PC-3 (cell line): Measurements from ENCODE around the gene HIPK2. TPM values are rescaled to one million over a fixed set of nuclear protein-coding genes. Genes with fewer than 3 reads are reported as not detected.

Source experiments
- ATAC-seq: fragments of 200-7000 bp; cut with Tn5 transposase; 2 replicates; pipeline ENCODE4 v1.9.1; 2020; ENCODE audit warnings: mild to moderate bottlenecking, moderate library complexity
- BruUV-seq: library from RNA; stranded (reverse); fragments of 400-500 nt; replicated peaks from 2 replicates; lab custom pipeline; 2021; lab: Mats Ljungman, UMichigan
- CTCF ChIA-PET: fragments of 300-600 bp; sonication (Branson Sonifier 250); formaldehyde crosslinking; loops from one replicate; lab custom pipeline; 2022; ENCODE audit warnings: antibody characterized with exemption; lab: Charles Lee
- POLR2A ChIA-PET: fragments of 300-600 bp; sonication (Branson Sonifier 250); formaldehyde crosslinking; loops from one replicate; lab custom pipeline; 2022; ENCODE audit warnings: antibody characterized with exemption; ENCODE audit not compliant: unreplicated experiment; lab: Charles Lee
- DNase-seq: peaks from one replicate; pipeline ENCODE4 v3.0.0-alpha.2; 2015
- H2AFZ ChIP-seq: fragments of 300-600 bp; sonication (generic); 2 replicates; pipeline ENCODE4 v1.6.0; 2016; ENCODE audit warnings: antibody characterized with exemption, low read length
- H3F3A ChIP-seq: fragments of 300-600 bp; sonication (generic); one replicate; pipeline ENCODE4 v1.6.0; 2017; ENCODE audit warnings: antibody characterized with exemption, low read length, control low read depth, mild to moderate bottlenecking; ENCODE audit not compliant: unreplicated experiment
- H3K27ac ChIP-seq: fragments of 300-600 bp; sonication (generic); 2 replicates; pipeline ENCODE4 v1.5.1; 2016; ENCODE audit warnings: mild to moderate bottlenecking, low read length
- H3K27me3 ChIP-seq: fragments of 300-600 bp; sonication (generic); 2 replicates; pipeline ENCODE4 v1.6.1; 2016; ENCODE audit warnings: low read length, mixed read lengths
- H3K36me3 ChIP-seq: fragments of 300-600 bp; sonication (generic); 2 replicates; pipeline ENCODE4 v1.6.1; 2016; ENCODE audit warnings: low read depth, mixed run types, low read length, mixed read lengths
- H3K4me1 ChIP-seq: fragments of 300-600 bp; sonication (generic); 2 replicates; pipeline ENCODE4 v1.5.1; 2016; ENCODE audit warnings: low read length; ENCODE audit not compliant: insufficient read depth
- H3K4me2 ChIP-seq: fragments of 300-600 bp; sonication (generic); 2 replicates; pipeline ENCODE4 v1.6.0; 2016; ENCODE audit warnings: low read length
- H3K4me3 ChIP-seq: fragments of 300-600 bp; sonication (generic); 2 replicates; pipeline ENCODE4 v1.5.1; 2016; ENCODE audit warnings: mild to moderate bottlenecking, low read length, mixed read lengths
- H3K79me2 ChIP-seq: fragments of 300-600 bp; sonication (generic); 2 replicates; pipeline ENCODE4 v1.6.1; 2017; ENCODE audit warnings: low read length, mixed read lengths
- H3K9ac ChIP-seq: fragments of 300-600 bp; sonication (generic); 2 replicates; pipeline ENCODE4 v1.6.0; 2016; ENCODE audit warnings: mild to moderate bottlenecking, low read length
- H3K9me2 ChIP-seq: fragments of 300-600 bp; sonication (generic); replicated peaks from 2 replicates; pipeline ENCODE4 v1.6.1; 2016; ENCODE audit warnings: mixed run types, low read length, mixed read lengths
- H3K9me3 ChIP-seq: fragments of 300-600 bp; sonication (generic); 2 replicates; pipeline ENCODE4 v1.6.1; 2016; ENCODE audit warnings: low read length, mixed read lengths
- H4K20me1 ChIP-seq: fragments of 300-600 bp; sonication (generic); 2 replicates; pipeline ENCODE4 v1.6.1; 2016; ENCODE audit warnings: low read length, mixed read lengths
- EZH2 ChIP-seq: fragments of 300-600 bp; sonication (generic); IDR thresholded peaks from one replicate; pipeline ENCODE4 v1.6.1; 2017; ENCODE audit warnings: antibody characterized with exemption, mild to moderate bottlenecking, low read length; ENCODE audit not compliant: unreplicated experiment
- EZH2phosphoT487 ChIP-seq: fragments of 300-600 bp; sonication (generic); IDR thresholded peaks from 2 replicates; pipeline ENCODE4 v1.6.1; 2018; ENCODE audit warnings: mild to moderate bottlenecking, antibody characterized with exemption, low read length, borderline replicate concordance
- intact Hi-C: fragments of 100-400 bp; cut with micrococcal nuclease; formaldehyde crosslinking; loops from 2 replicates; pipeline ENCODE4 v1.9.0; 2023
- total RNA-seq: library from RNA; depleted of rRNA; stranded (reverse); fragments of >200 nt; gene quantifications from 2 replicates; pipeline ENCODE4 v1.2.3, GENCODE V29; 2014
- TF ChIP-seq, protein P1 (sequence below): fragments of 300-600 bp; sonication (generic); conservative IDR thresholded peaks from 2 replicates; pipeline ENCODE4 v1.5.1; 2017; ENCODE audit warnings: antibody characterized with exemption, low read depth, mild to moderate bottlenecking, low read length

HIPK2 gene
- total RNA-seq, 1 experiment from 2014 or later = 38.1 TPM

DNA sequence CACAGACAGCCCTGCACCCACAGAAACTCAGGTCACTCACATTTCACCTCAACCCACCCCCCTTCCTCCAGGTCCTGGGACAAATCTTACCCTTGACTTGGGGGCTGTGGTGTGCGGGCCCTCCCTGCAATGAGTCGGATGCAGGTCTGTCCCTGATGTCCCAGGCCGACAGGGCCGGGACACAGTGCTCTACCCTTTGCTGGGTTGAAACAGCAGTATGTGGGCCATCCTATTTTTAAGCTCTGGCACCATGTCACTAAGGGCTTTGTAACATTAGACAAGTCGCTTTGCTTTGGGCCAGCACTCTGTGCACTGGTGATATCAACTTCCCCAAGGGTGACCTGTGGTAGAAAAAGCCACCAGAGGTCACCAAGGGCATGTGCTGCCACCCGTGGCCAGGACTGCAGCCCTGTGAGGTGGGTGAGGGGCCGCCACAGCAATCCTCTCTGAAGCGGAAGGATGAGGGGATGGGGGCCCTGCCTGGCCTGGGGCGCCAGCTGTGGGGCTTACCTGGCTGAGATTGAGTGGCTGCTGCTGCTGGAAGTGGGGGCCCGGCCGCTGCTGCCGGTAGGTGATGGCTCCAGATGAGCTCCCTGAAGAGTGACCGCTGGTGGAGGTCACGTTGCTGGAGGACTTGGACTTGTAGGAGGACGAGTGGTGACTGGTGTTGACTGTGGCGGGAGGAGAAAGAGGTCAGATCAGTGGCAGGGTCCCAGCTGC, 203.0 kb downstream of the HIPK2 start:
- Histone ChIP-seq H3K9me3 (no peaks in the 10 kb centered on the region), H4K20me1 (no peaks in the 10 kb centered on the region), H2AFZ (no peak overlapping the region), H3K4me2 (no peak overlapping the region), H3K27ac (no peak overlapping the region), H3K79me2 (no peaks in the 10 kb centered on the region), H3K4me1 (no peaks in the 10 kb centered on the region), H3K27me3 (no peaks in the 10 kb centered on the region), H3K36me3 (peaks cover 16% of the 10 kb centered on the region; the same call in 1 of the 2 replicates), H3K4me3 (no peak overlapping the region), H3K9ac (no peak overlapping the region), H3F3A (no peaks in the 10 kb centered on the region), H3K9me2 (no peaks in the 10 kb centered on the region)
- intact Hi-C loops = no loop called here
- CTCF ChIA-PET = no interaction called here
- BruUV-seq = no TSS peak
- no peak for DNase-seq
- POLR2A ChIA-PET = no interaction called here
- ATAC-seq = no peak
- TF ChIP-seq, protein P1, sequence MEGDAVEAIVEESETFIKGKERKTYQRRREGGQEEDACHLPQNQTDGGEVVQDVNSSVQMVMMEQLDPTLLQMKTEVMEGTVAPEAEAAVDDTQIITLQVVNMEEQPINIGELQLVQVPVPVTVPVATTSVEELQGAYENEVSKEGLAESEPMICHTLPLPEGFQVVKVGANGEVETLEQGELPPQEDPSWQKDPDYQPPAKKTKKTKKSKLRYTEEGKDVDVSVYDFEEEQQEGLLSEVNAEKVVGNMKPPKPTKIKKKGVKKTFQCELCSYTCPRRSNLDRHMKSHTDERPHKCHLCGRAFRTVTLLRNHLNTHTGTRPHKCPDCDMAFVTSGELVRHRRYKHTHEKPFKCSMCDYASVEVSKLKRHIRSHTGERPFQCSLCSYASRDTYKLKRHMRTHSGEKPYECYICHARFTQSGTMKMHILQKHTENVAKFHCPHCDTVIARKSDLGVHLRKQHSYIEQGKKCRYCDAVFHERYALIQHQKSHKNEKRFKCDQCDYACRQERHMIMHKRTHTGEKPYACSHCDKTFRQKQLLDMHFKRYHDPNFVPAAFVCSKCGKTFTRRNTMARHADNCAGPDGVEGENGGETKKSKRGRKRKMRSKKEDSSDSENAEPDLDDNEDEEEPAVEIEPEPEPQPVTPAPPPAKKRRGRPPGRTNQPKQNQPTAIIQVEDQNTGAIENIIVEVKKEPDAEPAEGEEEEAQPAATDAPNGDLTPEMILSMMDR = no peak
- TF ChIP-seq EZH2phosphoT487 (no peak), EZH2 (no peak)

DNA sequence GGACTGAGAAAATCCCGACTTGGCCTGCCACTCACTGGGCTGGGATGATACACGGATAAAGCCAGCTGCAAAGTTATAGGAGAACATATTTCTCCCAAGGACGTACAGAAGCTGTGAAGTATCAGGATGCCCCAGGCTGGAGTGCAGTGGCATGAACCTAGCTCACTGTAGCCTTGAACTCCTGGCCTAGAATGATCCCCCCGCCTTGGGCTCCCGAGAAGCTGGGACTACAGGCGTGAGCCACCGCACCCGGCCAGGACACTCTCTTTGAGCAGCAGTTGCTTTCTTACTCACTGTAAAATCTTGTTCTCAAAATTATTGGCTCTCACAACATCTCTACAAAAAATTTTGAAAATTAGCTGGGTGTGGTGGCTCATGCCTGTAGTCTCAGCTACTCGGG, 203.9 kb downstream of the HIPK2 start:
- H3K79me2 ChIP-seq = no peaks in the 10 kb centered on the region
- no peak overlapping the region for H3K4me3 ChIP-seq
- H4K20me1 ChIP-seq = no peaks in the 10 kb centered on the region
- TF ChIP-seq EZH2phosphoT487 (no peak), EZH2 (no peak)
- TF ChIP-seq, protein P1 = no peak
- no peak overlapping the region for H3K9ac ChIP-seq
- no peaks in the 10 kb centered on the region for H3K9me3 ChIP-seq
- ATAC-seq (no peak), DNase-seq (no peak)
- H3K27me3 ChIP-seq = no peaks in the 10 kb centered on the region
- ChIA-PET CTCF (no interaction called here), POLR2A (no interaction called here)
- no peak overlapping the region for H3K4me2 ChIP-seq
- BruUV-seq = no TSS peak
- no peak overlapping the region for H2AFZ ChIP-seq
- H3K36me3 ChIP-seq = peaks cover 11% of the 10 kb centered on the region; the same call in 1 of the 2 replicates
- intact Hi-C loops = no loop called here
- H3K9me2 ChIP-seq = no peaks in the 10 kb centered on the region
- H3K4me1 ChIP-seq = no peaks in the 10 kb centered on the region
- H3K27ac ChIP-seq = no peak overlapping the region
- H3F3A ChIP-seq = no peaks in the 10 kb centered on the region

DNA sequence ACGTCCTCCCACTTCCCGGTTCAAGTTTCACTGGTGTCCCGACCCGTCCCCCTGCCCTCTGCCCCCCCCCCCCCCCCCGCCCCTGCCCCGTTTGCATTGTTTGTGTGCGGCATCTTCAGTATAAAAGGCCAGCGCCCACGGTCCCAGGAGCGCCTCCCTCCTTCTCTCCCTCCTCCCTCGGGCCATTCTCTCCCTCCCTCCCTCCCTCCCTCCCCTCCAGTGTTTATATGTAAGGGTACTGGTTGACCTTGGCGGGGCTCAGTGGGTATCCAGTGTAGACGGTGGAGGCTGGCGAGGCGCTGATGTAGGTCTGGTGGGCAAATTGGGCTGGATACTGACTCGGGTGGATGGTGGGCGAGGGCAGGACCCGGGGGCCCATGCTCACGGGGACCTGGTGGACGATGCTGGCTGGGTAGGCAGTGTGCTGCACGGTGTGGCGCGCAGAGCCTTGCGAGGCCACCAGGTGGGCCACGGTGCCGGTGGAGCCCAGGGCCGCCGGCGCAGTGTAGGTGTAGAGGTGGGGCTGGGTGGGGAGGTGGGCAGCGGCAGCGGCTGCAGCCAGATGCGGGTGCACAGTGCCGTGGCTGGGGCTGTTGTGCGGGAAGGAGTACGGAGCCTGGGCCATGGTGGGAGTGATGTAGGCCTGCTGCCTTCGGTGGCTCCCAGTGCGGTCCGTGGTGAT, 205.0 kb downstream of the HIPK2 start:
- H3K27ac ChIP-seq = no peak overlapping the region
- no peak overlapping the region for H2AFZ ChIP-seq
- DNase-seq = no peak
- H3K4me3 ChIP-seq = no peak overlapping the region
- intact Hi-C loops = no loop called here
- no peaks in the 10 kb centered on the region for H3K27me3 ChIP-seq
- H3K9me2 ChIP-seq = no peaks in the 10 kb centered on the region
- ChIA-PET CTCF (no interaction called here), POLR2A (no interaction called here)
- H3K79me2 ChIP-seq = no peaks in the 10 kb centered on the region
- no peak overlapping the region for H3K9ac ChIP-seq
- H3K9me3 ChIP-seq = no peaks in the 10 kb centered on the region
- TF ChIP-seq EZH2phosphoT487 = no peak
- no peak for TF ChIP-seq EZH2
- H3K36me3 ChIP-seq = peaks cover 16% of the 10 kb centered on the region; the same call in 1 of the 2 replicates
- H3F3A ChIP-seq = no peaks in the 10 kb centered on the region
- no peaks in the 10 kb centered on the region for H3K4me1 ChIP-seq
- no TSS peak for BruUV-seq
- no peaks in the 10 kb centered on the region for H4K20me1 ChIP-seq
- no peak for ATAC-seq
- H3K4me2 ChIP-seq = no peak overlapping the region
